Hepatocyte (in vitro differentiated cells): ENCODE measurements around the gene RGR. TPM values are rescaled to one million over a fixed set of nuclear protein-coding genes. Genes with fewer than 3 reads are reported as not detected.

Experiments used
- DNase-seq: peaks from one replicate; pipeline ENCODE4 v3.0.0-alpha.2; 2016; ENCODE audit warnings: low spot score
- H2AFZ ChIP-seq: fragments of 200-600 bp; sonication (generic); 2 replicates; pipeline ENCODE4 v1.6.0; 2016; ENCODE audit warnings: antibody characterized with exemption, mild to moderate bottlenecking
- H3K27ac ChIP-seq: fragments of 200-600 bp; sonication (generic); 2 replicates; pipeline ENCODE4 v1.5.1; 2016; ENCODE audit warnings: mild to moderate bottlenecking
- H3K27me3 ChIP-seq: fragments of 200-600 bp; sonication (generic); 2 replicates; pipeline ENCODE4 v1.6.1; 2016
- H3K36me3 ChIP-seq: fragments of 200-600 bp; sonication (generic); replicated peaks from 2 replicates; pipeline ENCODE4 v1.5.1; 2016; ENCODE audit warnings: low read depth; ENCODE audit not compliant: insufficient read depth
- H3K4me1 ChIP-seq: fragments of 200-600 bp; sonication (generic); 2 replicates; pipeline ENCODE4 v1.5.1; 2016; ENCODE audit warnings: mild to moderate bottlenecking, moderate library complexity; ENCODE audit not compliant: insufficient read depth
- H3K4me2 ChIP-seq: fragments of 200-600 bp; sonication (generic); 2 replicates; pipeline ENCODE4 v1.6.0; 2016
- H3K4me3 ChIP-seq: fragments of 200-600 bp; sonication (generic); 2 replicates; pipeline ENCODE4 v1.5.1; 2016; ENCODE audit warnings: mild to moderate bottlenecking
- H3K79me2 ChIP-seq: fragments of 200-600 bp; sonication (generic); 2 replicates; pipeline ENCODE4 v1.6.0; 2017; ENCODE audit warnings: mild to moderate bottlenecking
- H3K9me2 ChIP-seq: fragments of 200-600 bp; sonication (generic); replicated peaks from 2 replicates; pipeline ENCODE4 v1.6.0; 2017; ENCODE audit warnings: mild to moderate bottlenecking; ENCODE audit not compliant: insufficient read depth
- H3K9me3 ChIP-seq: fragments of 200-600 bp; sonication (generic); 2 replicates; pipeline ENCODE4 v1.5.1; 2016; ENCODE audit warnings: low read depth, mild to moderate bottlenecking
- H4K20me1 ChIP-seq: fragments of 200-600 bp; sonication (generic); 2 replicates; pipeline ENCODE4 v1.6.0; 2016; ENCODE audit warnings: mild to moderate bottlenecking; ENCODE audit not compliant: insufficient read depth, poor library complexity, severe bottlenecking
- EZH2 ChIP-seq: fragments of 200-600 bp; sonication (generic); IDR thresholded peaks from 2 replicates; pipeline ENCODE4 v1.6.1; 2016; ENCODE audit warnings: antibody characterized with exemption, mild to moderate bottlenecking, borderline replicate concordance
- EZH2phosphoT487 ChIP-seq: fragments of 200-600 bp; sonication (generic); IDR thresholded peaks from one replicate; pipeline ENCODE4 v1.6.1; 2018; ENCODE audit warnings: antibody characterized with exemption, mild to moderate bottlenecking, low read depth, moderate library complexity; ENCODE audit not compliant: unreplicated experiment, severe bottlenecking
- WGBS: methylation state at CpG from one replicate; pipeline ENCODE4 v1.1.6; 2016; ENCODE audit warnings: low lambda C conversion rate; ENCODE audit errors: missing lambda C conversion rate; 5-methylcytosine and 5-hydroxymethylcytosine counted together
- polyA plus RNA-seq: library from polyadenylated mRNA; unstranded; fragments of >200 nt; fragmentation: Nextera tagmentation; extraction: Ambion mirVana; gene quantifications from 2 replicates; pipeline ENCODE4 v1.2.1, GENCODE V29; 2016
- total RNA-seq: library from RNA; depleted of rRNA; stranded (reverse); fragments of >200 nt; gene quantifications from 2 replicates; pipeline ENCODE4 v1.2.3, GENCODE V29; 2014
- TF ChIP-seq, protein P1 (sequence below): fragments of 200-600 bp; sonication (generic); IDR thresholded peaks from 2 replicates; pipeline ENCODE4 v1.5.1; 2016; ENCODE audit warnings: antibody characterized with exemption, mild to moderate bottlenecking; ENCODE audit not compliant: poor library complexity

The RGR gene
- total and polyA plus RNA-seq, 2 experiments from 2014 or later = not detected

DNA sequence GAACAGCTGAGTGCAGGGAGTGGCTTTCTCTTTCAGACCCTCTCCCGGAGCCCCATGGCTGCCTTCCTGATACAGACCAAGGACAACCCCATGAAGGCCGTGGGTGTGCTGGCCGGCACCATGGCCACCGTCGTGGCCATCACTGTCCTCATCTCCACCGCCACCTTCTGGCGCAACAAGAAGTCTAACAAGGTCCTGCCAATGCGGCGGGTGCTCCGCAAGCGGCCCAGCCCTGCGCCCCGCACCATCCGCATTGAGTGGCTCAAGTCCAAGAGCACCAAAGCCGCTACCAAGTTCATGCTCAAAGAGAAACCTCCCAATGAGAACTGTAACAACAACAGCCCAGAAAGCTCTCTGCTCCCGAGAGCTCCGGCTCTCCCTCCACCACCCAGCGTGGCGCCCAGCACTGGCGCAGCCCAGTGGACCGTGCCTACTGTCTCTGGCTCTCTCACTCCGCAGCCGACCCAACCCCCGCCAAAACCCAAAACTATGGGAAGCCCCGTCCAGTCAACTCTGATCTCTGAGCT is 30.7 kb upstream of the RGR start:
- no peak overlapping the region for H3K4me2 ChIP-seq
- WGBS = 95% methylated on average over 22 of the region's 25 CpGs
- no peaks in the 10 kb centered on the region for H4K20me1 ChIP-seq
- H3K27ac ChIP-seq = no peak overlapping the region
- H3K4me1 ChIP-seq = no peaks in the 10 kb centered on the region
- H3K79me2 ChIP-seq = no peaks in the 10 kb centered on the region
- TF ChIP-seq, protein P1, sequence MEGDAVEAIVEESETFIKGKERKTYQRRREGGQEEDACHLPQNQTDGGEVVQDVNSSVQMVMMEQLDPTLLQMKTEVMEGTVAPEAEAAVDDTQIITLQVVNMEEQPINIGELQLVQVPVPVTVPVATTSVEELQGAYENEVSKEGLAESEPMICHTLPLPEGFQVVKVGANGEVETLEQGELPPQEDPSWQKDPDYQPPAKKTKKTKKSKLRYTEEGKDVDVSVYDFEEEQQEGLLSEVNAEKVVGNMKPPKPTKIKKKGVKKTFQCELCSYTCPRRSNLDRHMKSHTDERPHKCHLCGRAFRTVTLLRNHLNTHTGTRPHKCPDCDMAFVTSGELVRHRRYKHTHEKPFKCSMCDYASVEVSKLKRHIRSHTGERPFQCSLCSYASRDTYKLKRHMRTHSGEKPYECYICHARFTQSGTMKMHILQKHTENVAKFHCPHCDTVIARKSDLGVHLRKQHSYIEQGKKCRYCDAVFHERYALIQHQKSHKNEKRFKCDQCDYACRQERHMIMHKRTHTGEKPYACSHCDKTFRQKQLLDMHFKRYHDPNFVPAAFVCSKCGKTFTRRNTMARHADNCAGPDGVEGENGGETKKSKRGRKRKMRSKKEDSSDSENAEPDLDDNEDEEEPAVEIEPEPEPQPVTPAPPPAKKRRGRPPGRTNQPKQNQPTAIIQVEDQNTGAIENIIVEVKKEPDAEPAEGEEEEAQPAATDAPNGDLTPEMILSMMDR = no peak
- TF ChIP-seq EZH2phosphoT487 = no peak
- TF ChIP-seq EZH2 = no peak
- H3K36me3 ChIP-seq = no peaks in the 10 kb centered on the region
- no peak for DNase-seq
- no peaks in the 10 kb centered on the region for H3K27me3 ChIP-seq
- H2AFZ ChIP-seq = no peak overlapping the region
- no peaks in the 10 kb centered on the region for H3K9me2 ChIP-seq
- H3K9me3 ChIP-seq = no peaks in the 10 kb centered on the region
- no peak overlapping the region for H3K4me3 ChIP-seq

- Histone ChIP-seq H3K9me3 (no peaks in the 10 kb centered on the region), H3K4me3 (no peak overlapping the region), H3K27ac (no peak overlapping the region), H3K27me3 (no peaks in the 10 kb centered on the region), H3K4me2 (no peak overlapping the region), H3K4me1 (no peaks in the 10 kb centered on the region), H4K20me1 (no peaks in the 10 kb centered on the region), H3K79me2 (no peaks in the 10 kb centered on the region), H3K36me3 (no peaks in the 10 kb centered on the region), H2AFZ (no peak overlapping the region), H3K9me2 (no peaks in the 10 kb centered on the region)
- TF ChIP-seq EZH2 = no peak
- TF ChIP-seq, protein P1 = peak; percentile 32
- 55% methylated on average over 11 of the region's 12 CpGs for WGBS
- no peak for DNase-seq
These were observed 30.1 kb upstream of the RGR start for GRCh38 chr10:84214612-84215235.

- Histone ChIP-seq H2AFZ (no peak overlapping the region), H3K79me2 (no peaks in the 10 kb centered on the region), H4K20me1 (no peaks in the 10 kb centered on the region), H3K4me2 (no peak overlapping the region), H3K27me3 (peaks cover 9% of the 10 kb centered on the region), H3K36me3 (no peaks in the 10 kb centered on the region), H3K27ac (no peak overlapping the region), H3K9me3 (no peaks in the 10 kb centered on the region), H3K4me3 (no peak overlapping the region), H3K9me2 (no peaks in the 10 kb centered on the region), H3K4me1 (no peaks in the 10 kb centered on the region)
- TF ChIP-seq EZH2 (no peak), EZH2phosphoT487 (no peak)
- TF ChIP-seq, protein P1 = no peak
- WGBS = 92% methylated on average over 9 of the region's 9 CpGs
- no peak for DNase-seq
These were observed 28.0 kb upstream of the RGR start for GRCh38 chr10:84216834-84217233.
